ENCODE results near the gene SNRNP25.
"Not testable (repeated sequence)": the region's sequence is repeated elsewhere in the genome, so short reads cannot be mapped to it uniquely, and the experiment has no call there.

Gene SNRNP25

GRCh38 chr16:42069-42457, 11.6 kb upstream of the SNRNP25 start:
- DNase-seq, result no peak

- DNase-seq, result no peak
These were observed 10.9 kb upstream of the SNRNP25 start for GRCh38 chr16:42691-43090.

GRCh38 chr16:43294-43693, 10.3 kb upstream of the SNRNP25 start:
- DNase-seq, result no peak

GRCh38 chr16:44655-45054, 9.0 kb upstream of the SNRNP25 start:
- no peak for DNase-seq

GRCh38 chr16:45454-45853, 8.2 kb upstream of the SNRNP25 start:
- DNase-seq, result no peak

GRCh38 chr16:46510-46909, 7.1 kb upstream of the SNRNP25 start:
- not testable (repeated sequence) for DNase-seq

GRCh38 chr16:47234-47633, 6.4 kb upstream of the SNRNP25 start:
- no peak for DNase-seq

- no peak for DNase-seq
These were observed 2.6 kb upstream of the SNRNP25 start for GRCh38 chr16:50769-51591.

GRCh38 chr16:54237-54581, 581 bp downstream of the SNRNP25 start:
- DNase-seq, result no peak

GRCh38 chr16:55571-56136, 2.0 kb downstream of the SNRNP25 start:
- DNase-seq, result no peak

GRCh38 chr16:56231-56927, 2.8 kb downstream of the SNRNP25 start:
- DNase-seq, result no peak

GRCh38 chr16:57711-58110, 4.1 kb downstream of the SNRNP25 start:
- DNase-seq, result no peak

- no peak for DNase-seq
These were observed 5.1 kb downstream of the SNRNP25 start for GRCh38 chr16:58491-59439.

GRCh38 chr16:59440-60059, 5.9 kb downstream of the SNRNP25 start:
- DNase-seq, result no peak

GRCh38 chr16:60166-60565, 6.5 kb downstream of the SNRNP25 start:
- DNase-seq, result no peak

- no peak for DNase-seq
These were observed 7.6 kb downstream of the SNRNP25 start for GRCh38 chr16:60929-61878.

GRCh38 chr16:61879-62281, 8.3 kb downstream of the SNRNP25 start:
- no peak for DNase-seq

- DNase-seq, result no peak
These were observed 8.8 kb downstream of the SNRNP25 start for GRCh38 chr16:62283-62967.

GRCh38 chr16:62968-63391, 9.4 kb downstream of the SNRNP25 start:
- no peak for DNase-seq

- DNase-seq, result no peak
These were observed 9.8 kb downstream of the SNRNP25 start for GRCh38 chr16:63466-63865.
